GM12878 (cell line): ENCODE results near the gene CCDC88C. TPM values are rescaled to one million over a fixed set of nuclear protein-coding genes. Genes with fewer than 3 reads are reported as not detected.

Source experiments
- ATAC-seq: fragments of 200-7000 bp; cut with Tn5 transposase; 3 replicates; pipeline ENCODE4 v1.9.1; 2020; ENCODE audit warnings: mild to moderate bottlenecking, moderate library complexity
- BruUV-seq: library from RNA; stranded (reverse); fragments of 400-500 nt; replicated peaks from 2 replicates; lab custom pipeline; 2021; lab: Mats Ljungman, UMichigan
- CTCF ChIA-PET: fragments of 300-600 bp; sonication (Branson Sonifier 250); formaldehyde crosslinking; extraction: SDS; loops from one replicate; lab custom pipeline; 2021; ENCODE audit warnings: inconsistent platforms; lab: Yijun Ruan, JAX
- POLR2A ChIA-PET: fragments of 350-600 bp; formaldehyde crosslinking; extraction: SDS; loops from one replicate; lab custom pipeline; 2021; ENCODE audit warnings: inconsistent platforms; lab: Charles Lee
- RAD21 ChIA-PET: fragments of 300-600 bp; sonication (Branson Sonifier 250); formaldehyde crosslinking; loops from one replicate; lab custom pipeline; 2023; ENCODE audit warnings: antibody characterized with exemption; ENCODE audit not compliant: unreplicated experiment; lab: Charles Lee
- SMC1A ChIA-PET: fragments of 300-600 bp; sonication (Branson Sonifier 250); formaldehyde crosslinking; loops from one replicate; lab custom pipeline; 2023; ENCODE audit not compliant: unreplicated experiment, uncharacterized antibody; lab: Charles Lee
- DNase-seq: peaks from one replicate; pipeline ENCODE4 v3.0.0-alpha.2; 2011; ENCODE audit warnings: low read depth, low spot score
- FAIRE-seq: peaks from 3 replicates; lab custom pipeline; 2011; peaks lifted over from hg19 to GRCh38; lab: Jason Lieb, UNC
- H2AFZ ChIP-seq: 2 replicates; pipeline ENCODE4 v1.6.0; 2011; ENCODE audit warnings: low read depth, low read length, control low read depth; ENCODE audit not compliant: control insufficient read depth
- H3K27ac ChIP-seq: 2 replicates; pipeline ENCODE4 v1.5.1; 2011; ENCODE audit warnings: control low read depth; ENCODE audit not compliant: control insufficient read depth, insufficient read depth
- H3K27me3 ChIP-seq, 2 experiments: replicated peaks in 1 of 2; 2 replicates each; pipeline versions ENCODE4 v1.6.0 to v1.6.1; 2011; ENCODE audit warnings: low read length in 1 of 2; ENCODE audit not compliant: control insufficient read depth in 2 of 2, insufficient read depth in 2 of 2
- H3K36me3 ChIP-seq, 2 experiments: 2 replicates each; pipeline ENCODE4 v1.5.1; 2011; ENCODE audit warnings: low read length in 1 of 2; ENCODE audit not compliant: control insufficient read depth in 2 of 2, insufficient read depth in 2 of 2
- H3K4me1 ChIP-seq: 2 replicates; pipeline ENCODE4 v1.6.1; 2011; ENCODE audit warnings: mild to moderate bottlenecking, low read length, moderate library complexity, mixed read lengths; ENCODE audit not compliant: control insufficient read depth, insufficient read depth
- H3K4me2 ChIP-seq: 2 replicates; pipeline ENCODE4 v1.6.0; 2011; ENCODE audit warnings: control low read depth; ENCODE audit not compliant: control insufficient read depth, insufficient read depth
- H3K4me3 ChIP-seq: fragments of 200-600 bp; sonication (generic); 2 replicates; pipeline ENCODE4 v1.5.1; 2016
- H3K79me2 ChIP-seq: 2 replicates; pipeline ENCODE4 v1.6.0; 2011; ENCODE audit warnings: low read length; ENCODE audit not compliant: control insufficient read depth, insufficient read depth
- H3K9ac ChIP-seq: 2 replicates; pipeline ENCODE4 v1.8.0; 2011; ENCODE audit warnings: low read length, control low read depth, mixed read lengths; ENCODE audit not compliant: control insufficient read depth, insufficient read depth
- H3K9me3 ChIP-seq: replicated peaks from 3 replicates; pipeline ENCODE4 v1.5.1; 2011; ENCODE audit warnings: mild to moderate bottlenecking, low read length; ENCODE audit not compliant: control insufficient read depth, insufficient read depth
- H4K20me1 ChIP-seq: 2 replicates; pipeline ENCODE4 v1.6.0; 2011; ENCODE audit not compliant: control insufficient read depth, insufficient read depth
- EED ChIP-seq: sonication (generic); IDR thresholded peaks from 2 replicates; pipeline ENCODE4 v1.6.1; 2016; ENCODE audit warnings: antibody characterized with exemption, low read depth
- HDAC6 ChIP-seq: fragments of 200-600 bp; sonication (generic); IDR thresholded peaks from one replicate; pipeline ENCODE4 v1.8.0; 2017; ENCODE audit warnings: antibody characterized with exemption; ENCODE audit not compliant: unreplicated experiment
- MTA2 ChIP-seq: fragments of 450-650 bp; IDR thresholded peaks from 2 replicates; pipeline ENCODE4 v1.6.1; 2016; ENCODE audit warnings: low read depth, mild to moderate bottlenecking, moderate library complexity
- NFXL1 ChIP-seq: fragments of 450-650 bp; IDR thresholded peaks from 2 replicates; pipeline ENCODE4 v1.6.1; 2017; ENCODE audit warnings: antibody characterized with exemption, mild to moderate bottlenecking, borderline replicate concordance
- SREBF2 ChIP-seq: IDR thresholded peaks from 2 replicates; pipeline ENCODE4 v1.6.1; 2012; ENCODE audit warnings: mild to moderate bottlenecking, low read length
- ZBTB33 ChIP-seq: fragments of 450-650 bp; IDR thresholded peaks from 2 replicates; pipeline ENCODE4 v1.6.1; 2017; ENCODE audit warnings: mild to moderate bottlenecking
- ZNF592 ChIP-seq: fragments of 450-650 bp; IDR thresholded peaks from 2 replicates; pipeline ENCODE4 v1.6.1; 2017; ENCODE audit warnings: mild to moderate bottlenecking, moderate library complexity
- WGBS: methylation state at CpG from one replicate; pipeline ENCODE4 v1.1.6; 2016; ENCODE audit warnings: low lambda C conversion rate; ENCODE audit not compliant: insufficient replicate concordance, insufficient coverage; ENCODE audit errors: missing lambda C conversion rate; 5-methylcytosine and 5-hydroxymethylcytosine counted together
- in situ Hi-C: fragments of 300-500 bp; cut with MboI; formaldehyde crosslinking; loops from 9 replicates; pipeline ENCODE4 v1.14.3; 2018; ENCODE audit warnings: mixed read lengths
- intact Hi-C: fragments of 100-400 bp; cut with micrococcal nuclease; formaldehyde crosslinking; loops from one replicate; pipeline ENCODE4 v1.14.2; 2022; ENCODE audit not compliant: unreplicated experiment
- polyA plus RNA-seq, 11 experiments: library from polyadenylated mRNA; depleted of rRNA in 4 of 11; unstranded in 6 of 11; stranded (reverse) in 5 of 11; fragments of >200 nt; fragmentation: Nextera tagmentation in 4 of 11; fragmentation: Illumina TruSeq in 1 of 11; extraction: Ambion mirVana in 4 of 11; extraction: Trizol in 1 of 11; gene quantifications; 1 replicate in 1 of 11; 2 replicates in 10 of 11; pipeline versions ENCODE4 v1.2.1 to v1.2.3, GENCODE V29; 2011 to 2016; ENCODE audit warnings: inconsistent platforms in 2 of 11, missing spikeins in 2 of 11, low read depth in 1 of 11
- total RNA-seq, 4 experiments: library from RNA; depleted of rRNA in 3 of 4; stranded (reverse); fragments of >200 nt in 3 of 4; fragmentation: Illumina TruSeq in 1 of 4; extraction: Trizol in 1 of 4; gene quantifications; 2 replicates each; pipeline versions ENCODE4 v1.2.1 to v1.2.3, GENCODE V29; 2013 to 2021
- TF ChIP-seq, protein P1 (sequence below): IDR thresholded peaks from 2 replicates; pipeline ENCODE4 v1.6.1; 2012; ENCODE audit warnings: improper control_type of control experiment, low read depth, low read length; ENCODE audit not compliant: insufficient replicate concordance

CCDC88C gene
- total and polyA plus RNA-seq, 10 of the 15 experiments (the other 5 are each of a cell fraction or from before 2014, with no cell fraction given), result 4.0 to 79.6 (median 36.6) TPM

GRCh38 chr14:91245029-91245428 is 172.6 kb downstream of the CCDC88C start (continued):
- TF ChIP-seq ZNF592 (no peak), HDAC6 (no peak)

- peak within 1 kb of the TSS; percentile 56 for H3K9ac ChIP-seq
- peaks cover 15% of the 10 kb centered on the region for H3K79me2 ChIP-seq
- no TSS peak for BruUV-seq
- DNase-seq, result no peak
- no peak within 1 kb of the TSS for H2AFZ ChIP-seq
- WGBS, result 83% methylated on average over 12 of the region's 12 CpGs
- no peaks in the 10 kb centered on the region for H3K9me3 ChIP-seq
- H3K27ac ChIP-seq, result peak within 1 kb of the TSS; percentile 86
- H3K4me3 ChIP-seq, result peak within 1 kb of the TSS; percentile 16
- H3K4me1 ChIP-seq, result peaks cover 32% of the 10 kb centered on the region
- ATAC-seq, result 0 out of 3 replicates have a peak, but pooled peaks have one; percentile 2
- no peaks in the 10 kb centered on the region for H3K27me3 ChIP-seq
- H4K20me1 ChIP-seq, result no peaks in the 10 kb centered on the region
- ChIA-PET RAD21 (interaction anchor here (1.0 to 5.2 kb wide), 6 partner anchors 13 to 342 kb away, joined by 3 to 90 read pairs (median 6); no protein-coding TSS in a partner anchor), CTCF (interaction anchor here (0.5 to 6.5 kb wide), 6 partner anchors 8 to 862 kb away, joined by 3 to 59 read pairs (median 10); partner anchors contain the start of gene ATXN3), POLR2A (interaction anchor here (0.6 to 5.9 kb wide), 4 partner anchors 13 to 129 kb away, joined by 3 to 108 read pairs (median 8); no protein-coding TSS in a partner anchor), SMC1A (interaction anchor here (0.8 to 9.8 kb wide), 14 partner anchors 8 to 340 kb away, joined by 3 to 142 read pairs (median 4); no protein-coding TSS in a partner anchor)
- H3K4me2 ChIP-seq, result peak within 1 kb of the TSS; percentile 83
- no peaks in the 10 kb centered on the region; a peak in 1 of 4 replicates for H3K36me3 ChIP-seq
- FAIRE-seq, result no peak
- intact Hi-C loops, result loop anchor here (5.0 kb wide), 1 partner anchor 173 kb away; the partner anchor contains the start of gene CCDC88C
- in situ Hi-C loops, result no loop called here
- 0 out of 2 replicates have a peak, but pooled peaks have one; percentile 39 for TF ChIP-seq ZBTB33
- TF ChIP-seq EED, result 0 out of 2 replicates have a peak, but pooled peaks have one; percentile 31
- no peak for TF ChIP-seq SREBF2
- TF ChIP-seq NFXL1, result peak; percentile 46; the same call in 1 of the 2 replicates
- TF ChIP-seq, protein P1, sequence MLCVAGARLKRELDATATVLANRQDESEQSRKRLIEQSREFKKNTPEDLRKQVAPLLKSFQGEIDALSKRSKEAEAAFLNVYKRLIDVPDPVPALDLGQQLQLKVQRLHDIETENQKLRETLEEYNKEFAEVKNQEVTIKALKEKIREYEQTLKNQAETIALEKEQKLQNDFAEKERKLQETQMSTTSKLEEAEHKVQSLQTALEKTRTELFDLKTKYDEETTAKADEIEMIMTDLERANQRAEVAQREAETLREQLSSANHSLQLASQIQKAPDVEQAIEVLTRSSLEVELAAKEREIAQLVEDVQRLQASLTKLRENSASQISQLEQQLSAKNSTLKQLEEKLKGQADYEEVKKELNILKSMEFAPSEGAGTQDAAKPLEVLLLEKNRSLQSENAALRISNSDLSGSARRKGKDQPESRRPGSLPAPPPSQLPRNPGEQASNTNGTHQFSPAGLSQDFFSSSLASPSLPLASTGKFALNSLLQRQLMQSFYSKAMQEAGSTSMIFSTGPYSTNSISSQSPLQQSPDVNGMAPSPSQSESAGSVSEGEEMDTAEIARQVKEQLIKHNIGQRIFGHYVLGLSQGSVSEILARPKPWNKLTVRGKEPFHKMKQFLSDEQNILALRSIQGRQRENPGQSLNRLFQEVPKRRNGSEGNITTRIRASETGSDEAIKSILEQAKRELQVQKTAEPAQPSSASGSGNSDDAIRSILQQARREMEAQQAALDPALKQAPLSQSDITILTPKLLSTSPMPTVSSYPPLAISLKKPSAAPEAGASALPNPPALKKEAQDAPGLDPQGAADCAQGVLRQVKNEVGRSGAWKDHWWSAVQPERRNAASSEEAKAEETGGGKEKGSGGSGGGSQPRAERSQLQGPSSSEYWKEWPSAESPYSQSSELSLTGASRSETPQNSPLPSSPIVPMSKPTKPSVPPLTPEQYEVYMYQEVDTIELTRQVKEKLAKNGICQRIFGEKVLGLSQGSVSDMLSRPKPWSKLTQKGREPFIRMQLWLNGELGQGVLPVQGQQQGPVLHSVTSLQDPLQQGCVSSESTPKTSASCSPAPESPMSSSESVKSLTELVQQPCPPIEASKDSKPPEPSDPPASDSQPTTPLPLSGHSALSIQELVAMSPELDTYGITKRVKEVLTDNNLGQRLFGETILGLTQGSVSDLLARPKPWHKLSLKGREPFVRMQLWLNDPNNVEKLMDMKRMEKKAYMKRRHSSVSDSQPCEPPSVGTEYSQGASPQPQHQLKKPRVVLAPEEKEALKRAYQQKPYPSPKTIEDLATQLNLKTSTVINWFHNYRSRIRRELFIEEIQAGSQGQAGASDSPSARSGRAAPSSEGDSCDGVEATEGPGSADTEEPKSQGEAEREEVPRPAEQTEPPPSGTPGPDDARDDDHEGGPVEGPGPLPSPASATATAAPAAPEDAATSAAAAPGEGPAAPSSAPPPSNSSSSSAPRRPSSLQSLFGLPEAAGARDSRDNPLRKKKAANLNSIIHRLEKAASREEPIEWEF, result no peak
- no peak for TF ChIP-seq MTA2
Measured at GRCh38 chr14:91244501-91244901, 173.1 kb downstream of the CCDC88C start, which contains the start of gene GPR68. Gene GPR68 (minus strand): TSS chr14:91244704. CDS start chr14:91235050, 9,654 bp downstream.
